Ascending aorta (tissue), 2 donors: ENCODE results near the gene MCC. TPM values are rescaled to one million over a fixed set of nuclear protein-coding genes. Genes with fewer than 3 reads are reported as not detected.

Experiments used
- DNase-seq, 2 donors: peaks; one replicate each; pipeline ENCODE4 v3.0.0-alpha.2; 2019; ENCODE audit warnings: low spot score in 2 of 2
- H3K27ac ChIP-seq, 2 donors: fragments of 200-600 bp; sonication (generic); one replicate each; pipeline ENCODE4 v1.5.1; 2016 to 2017; ENCODE audit warnings: mild to moderate bottlenecking in 1 of 2
- H3K27me3 ChIP-seq: fragments of 200-600 bp; sonication (generic); one replicate; pipeline ENCODE4 v1.5.1; 2017
- H3K36me3 ChIP-seq, 2 donors: fragments of 200-600 bp; sonication (generic); one replicate each; pipeline ENCODE4 v1.5.1; 2016
- H3K4me1 ChIP-seq, 2 donors: fragments of 200-600 bp; sonication (generic); one replicate each; pipeline ENCODE4 v1.5.1; 2016 to 2017; ENCODE audit warnings: mild to moderate bottlenecking in 1 of 2
- H3K4me3 ChIP-seq, 2 donors: fragments of 200-600 bp; sonication (generic); one replicate each; pipeline ENCODE4 v1.5.1; 2016 to 2017; ENCODE audit warnings: mild to moderate bottlenecking in 1 of 2
- H3K9me3 ChIP-seq, 2 donors: fragments of 200-600 bp; sonication (generic); one replicate each; pipeline ENCODE4 v1.5.1; 2016
- intact Hi-C: fragments of 100-400 bp; cut with DNase I; formaldehyde crosslinking; loops from one replicate; pipeline ENCODE4 v1.15.1; 2023
- total RNA-seq: library from RNA; depleted of rRNA; stranded (reverse); fragments of >200 nt; gene quantifications from one replicate; pipeline ENCODE4 v1.1.0, GENCODE V29; 2016
- TF ChIP-seq, protein P1 (sequence below), 3 experiments: fragments of 200-600 bp in 2 of 3; fragments of 450-650 bp in 1 of 3; sonication (generic) in 2 of 3; IDR thresholded peaks; one replicate each; pipeline ENCODE4 v1.5.1; 2016 to 2019; ENCODE audit warnings: antibody characterized with exemption in 3 of 3, mild to moderate bottlenecking in 1 of 3, moderate library complexity in 1 of 3

MCC gene
- total RNA-seq, 1 donor from 2014 or later = 67.9 TPM

DNA sequence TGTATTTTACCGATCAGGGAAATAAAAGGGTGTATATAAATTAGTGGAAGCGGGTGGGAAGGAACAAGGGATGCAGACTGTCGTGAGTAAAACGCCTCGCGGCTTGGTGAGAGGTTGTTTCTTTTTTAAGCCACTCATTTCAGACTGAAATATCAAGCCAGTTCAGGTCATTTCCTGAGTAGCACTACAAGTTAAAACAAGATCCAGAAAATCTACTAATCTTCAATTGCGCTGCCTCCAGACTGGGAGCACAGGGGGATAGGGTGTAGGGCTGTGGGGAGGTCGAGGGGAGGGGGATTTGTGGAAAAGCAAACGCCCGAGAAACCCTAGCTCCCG is 194.3 kb downstream of the MCC start:
- DNase-seq = no peak
- Histone ChIP-seq H3K36me3 (no peaks in the 10 kb centered on the region), H3K4me3 (peak overlapping the region; percentile 80 to 87), H3K27ac (peak overlapping the region; percentile 74 to 94), H3K9me3 (no peaks in the 10 kb centered on the region), H3K27me3 (no peaks in the 10 kb centered on the region), H3K4me1 (peaks cover 0 to 6% of the 10 kb centered on the region in 2 donors)
- intact Hi-C loops = loop anchor here (5.0 to 10.0 kb wide), 4 partner anchors 191 to 589 kb away; partner anchors contain the start of genes DCP2 and MCC
- TF ChIP-seq, protein P1, sequence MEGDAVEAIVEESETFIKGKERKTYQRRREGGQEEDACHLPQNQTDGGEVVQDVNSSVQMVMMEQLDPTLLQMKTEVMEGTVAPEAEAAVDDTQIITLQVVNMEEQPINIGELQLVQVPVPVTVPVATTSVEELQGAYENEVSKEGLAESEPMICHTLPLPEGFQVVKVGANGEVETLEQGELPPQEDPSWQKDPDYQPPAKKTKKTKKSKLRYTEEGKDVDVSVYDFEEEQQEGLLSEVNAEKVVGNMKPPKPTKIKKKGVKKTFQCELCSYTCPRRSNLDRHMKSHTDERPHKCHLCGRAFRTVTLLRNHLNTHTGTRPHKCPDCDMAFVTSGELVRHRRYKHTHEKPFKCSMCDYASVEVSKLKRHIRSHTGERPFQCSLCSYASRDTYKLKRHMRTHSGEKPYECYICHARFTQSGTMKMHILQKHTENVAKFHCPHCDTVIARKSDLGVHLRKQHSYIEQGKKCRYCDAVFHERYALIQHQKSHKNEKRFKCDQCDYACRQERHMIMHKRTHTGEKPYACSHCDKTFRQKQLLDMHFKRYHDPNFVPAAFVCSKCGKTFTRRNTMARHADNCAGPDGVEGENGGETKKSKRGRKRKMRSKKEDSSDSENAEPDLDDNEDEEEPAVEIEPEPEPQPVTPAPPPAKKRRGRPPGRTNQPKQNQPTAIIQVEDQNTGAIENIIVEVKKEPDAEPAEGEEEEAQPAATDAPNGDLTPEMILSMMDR (IDR thresholded peaks at IDR 0.05) = no peak

DNA sequence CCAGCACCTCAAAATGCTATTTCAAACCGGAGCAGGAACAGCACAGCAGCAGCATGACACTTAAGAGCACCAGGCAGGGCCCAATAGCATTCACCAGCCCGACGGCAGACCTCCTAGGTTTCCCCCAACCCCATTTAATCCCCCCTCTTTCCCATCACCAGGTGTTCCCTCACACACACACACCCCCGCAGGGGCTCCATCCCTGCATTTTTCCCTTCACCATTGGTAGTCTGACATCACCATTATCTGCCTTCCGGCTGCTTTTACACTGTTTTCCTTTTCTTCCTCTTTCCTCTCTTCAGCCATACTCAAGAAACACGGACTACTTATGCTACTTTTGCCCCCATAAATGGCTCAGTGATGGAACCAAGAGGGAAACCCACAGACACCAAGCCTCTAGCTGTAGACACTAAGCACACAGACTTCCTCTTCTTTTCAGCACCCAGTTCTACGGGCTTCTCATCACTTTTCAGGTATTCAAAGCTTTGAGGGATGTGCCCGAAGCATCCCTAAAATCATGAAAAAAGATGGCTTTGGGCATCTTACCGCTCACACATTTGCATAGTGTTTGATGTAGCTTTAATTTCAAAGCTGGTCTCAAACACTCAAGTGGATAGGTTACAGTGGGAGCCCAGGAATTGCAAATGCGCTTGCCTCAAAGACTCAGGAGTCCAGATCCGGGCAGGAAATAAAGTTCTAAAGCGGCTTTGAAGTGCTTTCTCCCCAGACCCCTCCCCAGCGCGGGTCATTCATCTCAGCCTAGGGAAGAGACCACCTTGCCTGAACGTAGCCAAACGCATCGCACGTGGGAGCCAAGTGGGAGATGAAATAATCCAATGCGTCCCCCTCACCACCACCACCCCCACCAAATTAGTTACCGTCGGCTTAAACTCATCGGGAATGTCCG is 194.9 kb downstream of the MCC start:
- no peaks in the 10 kb centered on the region for H3K27me3 ChIP-seq
- intact Hi-C loops = loop anchor here (5.0 to 10.0 kb wide), 4 partner anchors 191 to 589 kb away; partner anchors contain the start of genes DCP2 and MCC
- TF ChIP-seq, protein P1 (IDR thresholded peaks at IDR 0.05) = no peak

DNA sequence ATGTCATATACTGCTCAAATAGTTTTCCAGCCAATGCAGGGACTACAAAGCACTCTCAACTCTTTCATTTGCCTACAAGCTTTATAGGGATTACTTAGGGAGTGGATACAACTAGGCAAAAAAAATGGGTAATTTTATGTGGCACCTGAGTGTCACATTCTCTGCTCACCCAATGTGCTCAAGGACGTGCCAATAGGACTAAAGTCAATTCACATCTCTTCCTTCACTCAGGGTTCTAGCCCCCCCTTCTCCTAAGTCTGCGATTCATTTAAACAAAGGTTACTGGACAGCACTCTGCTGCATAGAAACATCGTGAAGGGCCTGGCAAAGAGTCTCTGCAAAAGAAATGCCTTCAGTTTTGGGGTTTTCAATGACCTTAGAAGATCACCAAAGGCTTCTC is 195.8 kb downstream of the MCC start:
- DNase-seq = no peak
- Histone ChIP-seq H3K27me3 (no peaks in the 10 kb centered on the region), H3K4me3 (peak overlapping the region in 1 of 2 donors; percentile 87), H3K9me3 (no peaks in the 10 kb centered on the region), H3K36me3 (no peaks in the 10 kb centered on the region), H3K27ac (no peak overlapping the region), H3K4me1 (peaks cover 0 to 6% of the 10 kb centered on the region in 2 donors)
- intact Hi-C loops = loop anchor here (5.0 to 10.0 kb wide), 4 partner anchors 192 to 588 kb away; partner anchors contain the start of genes DCP2 and MCC
- TF ChIP-seq, protein P1 (IDR thresholded peaks at IDR 0.05) = no peak

More for the DNA sequence above, 194.9 kb downstream of the MCC start:
- Histone ChIP-seq H3K4me1 (peaks cover 0 to 6% of the 10 kb centered on the region in 2 donors), H3K36me3 (no peaks in the 10 kb centered on the region), H3K4me3 (peak overlapping the region; percentile 80 to 87), H3K9me3 (no peaks in the 10 kb centered on the region), H3K27ac (peak overlapping the region; percentile 74 to 94)
- DNase-seq = peak in 1 of 2 donors; percentile 65

DNA sequence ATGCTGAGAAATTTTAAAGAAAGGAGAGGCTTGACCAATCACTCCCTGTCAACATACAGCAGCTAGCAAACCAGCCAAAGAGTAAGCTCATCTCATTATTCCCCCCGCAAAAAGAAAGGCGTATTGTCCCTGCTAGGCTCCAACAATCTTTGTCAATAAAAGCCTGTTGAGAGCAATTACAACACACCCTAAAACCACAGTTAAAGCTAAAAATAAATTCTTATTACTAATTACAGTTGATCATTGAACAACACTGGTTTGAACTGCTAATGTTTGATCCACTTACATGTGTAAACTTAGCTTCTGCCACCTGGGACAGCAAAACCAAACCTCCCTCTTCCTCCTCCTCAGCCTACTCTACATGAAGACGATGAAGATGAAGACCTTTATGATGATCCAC is 204.7 kb downstream of the MCC start:
- Histone ChIP-seq H3K36me3 (no peaks in the 10 kb centered on the region), H3K4me3 (no peak overlapping the region), H3K4me1 (no peaks in the 10 kb centered on the region), H3K27me3 (no peaks in the 10 kb centered on the region), H3K27ac (no peak overlapping the region), H3K9me3 (no peaks in the 10 kb centered on the region)
- intact Hi-C loops = no loop called here
- TF ChIP-seq, protein P1 (IDR thresholded peaks at IDR 0.05) = no peak
- DNase-seq = no peak

DNA sequence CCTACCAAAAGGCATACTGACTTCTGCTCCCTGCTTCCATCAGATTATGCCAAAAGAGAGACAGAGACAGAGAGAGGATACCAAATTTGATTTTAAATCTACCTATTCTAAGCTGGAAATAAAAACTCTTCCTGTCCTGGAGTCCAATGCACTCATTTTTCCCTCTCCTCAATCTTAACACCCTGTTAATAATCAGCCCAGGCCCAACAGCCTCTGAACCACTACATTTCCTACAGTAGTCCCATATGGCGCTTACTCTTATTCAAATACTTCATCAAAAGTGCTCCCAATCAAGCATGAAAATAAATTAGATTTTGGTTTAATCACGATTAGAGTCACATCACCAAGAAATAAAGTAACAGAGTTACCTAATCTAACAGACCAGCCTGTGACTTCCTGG is 205.8 kb downstream of the MCC start:
- Histone ChIP-seq H3K27me3 (no peaks in the 10 kb centered on the region), H3K9me3 (no peaks in the 10 kb centered on the region), H3K4me1 (no peaks in the 10 kb centered on the region), H3K27ac (no peak overlapping the region), H3K36me3 (no peaks in the 10 kb centered on the region), H3K4me3 (no peak overlapping the region)
- intact Hi-C loops = no loop called here
- TF ChIP-seq, protein P1 (IDR thresholded peaks at IDR 0.05) = no peak
- DNase-seq = no peak
